Calu3 (cell line): ENCODE results near the gene ANTXR2. TPM values are rescaled to one million over a fixed set of nuclear protein-coding genes. Genes with fewer than 3 reads are reported as not detected.
"Not testable (repeated sequence)": the region's sequence is repeated elsewhere in the genome, so short reads cannot be mapped to it uniquely, and the experiment has no call there.

Experiments
- BruUV-seq: library from RNA; stranded (reverse); fragments of 400-500 nt; replicated peaks from 2 replicates; lab custom pipeline; 2021; lab: Mats Ljungman, UMichigan
- CTCF ChIA-PET: fragments of 300-600 bp; sonication (Branson Sonifier 250); formaldehyde crosslinking; loops from one replicate; lab custom pipeline; 2022; ENCODE audit warnings: antibody characterized with exemption; lab: Charles Lee
- DNase-seq: peaks from one replicate; pipeline ENCODE4 v3.0.0; 2022
- H3K27ac Mint-ChIP-seq: one replicate; pipeline ENCODE4 v1.8.0; 2022; ENCODE audit warnings: mixed read lengths; ENCODE audit not compliant: unreplicated experiment
- H3K27me3 Mint-ChIP-seq: one replicate; pipeline ENCODE4 v1.8.0; 2022; ENCODE audit warnings: mixed read lengths; ENCODE audit not compliant: unreplicated experiment
- H3K36me3 Mint-ChIP-seq: one replicate; pipeline ENCODE4 v1.8.0; 2022; ENCODE audit warnings: mild to moderate bottlenecking, moderate library complexity, mixed read lengths; ENCODE audit not compliant: insufficient read depth, unreplicated experiment
- H3K4me1 Mint-ChIP-seq: one replicate; pipeline ENCODE4 v1.8.0; 2022; ENCODE audit warnings: mild to moderate bottlenecking, low read depth, mixed read lengths; ENCODE audit not compliant: unreplicated experiment
- H3K4me3 Mint-ChIP-seq: one replicate; pipeline ENCODE4 v1.8.0; 2022; ENCODE audit warnings: mild to moderate bottlenecking, low read depth, moderate library complexity, mixed read lengths; ENCODE audit not compliant: unreplicated experiment
- H3K9me3 Mint-ChIP-seq: one replicate; pipeline ENCODE4 v1.8.0; 2022; ENCODE audit warnings: low read depth, mixed read lengths; ENCODE audit not compliant: unreplicated experiment
- CTCF ChIP-seq: fragments of 200-600 bp; IDR thresholded peaks from one replicate; pipeline ENCODE4 v1.8.0; 2022; ENCODE audit warnings: antibody characterized with exemption; ENCODE audit not compliant: unreplicated experiment
- intact Hi-C: fragments of 100-400 bp; cut with micrococcal nuclease; formaldehyde crosslinking; loops from one replicate; pipeline ENCODE4 v1.10.0; 2022; ENCODE audit not compliant: unreplicated experiment
- total RNA-seq: library from RNA; stranded (reverse); gene quantifications from 2 replicates; pipeline ENCODE4 v1.2.3, GENCODE V29; 2022

The ANTXR2 gene
- total RNA-seq, 1 experiment from 2014 or later = 23.6 TPM

- H3K9me3 Mint-ChIP-seq = peaks cover 2% of the 10 kb centered on the region
- H3K4me1 Mint-ChIP-seq = no peaks in the 10 kb centered on the region
- CTCF ChIA-PET = no interaction called here
- H3K4me3 Mint-ChIP-seq = no peak overlapping the region
- DNase-seq = no peak
- H3K27ac Mint-ChIP-seq = no peak overlapping the region
- BruUV-seq = no TSS peak
- H3K36me3 Mint-ChIP-seq = no peaks in the 10 kb centered on the region
- H3K27me3 Mint-ChIP-seq = no peaks in the 10 kb centered on the region
- intact Hi-C loops = no loop called here
- no peak for TF ChIP-seq CTCF
These were observed 79.6 kb downstream of the ANTXR2 start for GRCh38 chr4:79993476-79993875.

GRCh38 chr4:79991601-79992000, 81.4 kb downstream of the ANTXR2 start:
- intact Hi-C loops = no loop called here
- BruUV-seq = no TSS peak
- Mint-ChIP-seq H3K27ac (no peak overlapping the region), H3K9me3 (peaks cover 3% of the 10 kb centered on the region), H3K36me3 (no peaks in the 10 kb centered on the region), H3K4me1 (no peaks in the 10 kb centered on the region), H3K4me3 (no peak overlapping the region), H3K27me3 (no peaks in the 10 kb centered on the region)
- DNase-seq = no peak
- CTCF ChIA-PET = no interaction called here
- TF ChIP-seq CTCF = no peak

GRCh38 chr4:79991100-79991499, 81.9 kb downstream of the ANTXR2 start:
- H3K4me3 Mint-ChIP-seq, DNase-seq, BruUV-seq, H3K27me3 Mint-ChIP-seq, intact Hi-C loops, H3K36me3 Mint-ChIP-seq, H3K27ac Mint-ChIP-seq, H3K9me3 Mint-ChIP-seq, CTCF ChIA-PET, H3K4me1 Mint-ChIP-seq: not testable (repeated sequence)

- CTCF ChIA-PET = no interaction called here
- no TSS peak for BruUV-seq
- Mint-ChIP-seq H3K36me3 (no peaks in the 10 kb centered on the region), H3K27ac (no peak overlapping the region), H3K27me3 (no peaks in the 10 kb centered on the region), H3K9me3 (peaks cover 3% of the 10 kb centered on the region), H3K4me3 (no peak overlapping the region), H3K4me1 (no peaks in the 10 kb centered on the region)
- intact Hi-C loops = no loop called here
- no peak for DNase-seq
- TF ChIP-seq CTCF = no peak
These were observed 85.6 kb downstream of the ANTXR2 start for GRCh38 chr4:79987401-79987800.

GRCh38 chr4:79983431-79983830, 89.6 kb downstream of the ANTXR2 start:
- intact Hi-C loops = no loop called here
- Mint-ChIP-seq H3K4me1 (no peaks in the 10 kb centered on the region), H3K36me3 (no peaks in the 10 kb centered on the region), H3K27ac (no peak overlapping the region), H3K27me3 (no peaks in the 10 kb centered on the region), H3K9me3 (peaks cover 1% of the 10 kb centered on the region), H3K4me3 (no peak overlapping the region)
- no TSS peak for BruUV-seq
- CTCF ChIA-PET = no interaction called here
- TF ChIP-seq CTCF = no peak
- no peak for DNase-seq
